NCI-H748 treated with DMSO at 0.1 percent for 48 hours (cell line): ENCODE results near the gene DUSP10.

Experiments
- DNase-seq: peaks from one replicate; lab custom pipeline; 2025; lab: John Stamatoyannopoulos, UW

DUSP10 gene

GRCh38 chr1:221741703-221742554, at the start of gene DUSP10:
DUSP10 (minus strand) TSS chr1:221742089; CDS start chr1:221739744, 2,345 bp downstream.
- DNase-seq, result peak; percentile 95

- no peak for DNase-seq
These were observed 46.6 kb upstream of the DUSP10 start for GRCh38 chr1:221788466-221788865.

GRCh38 chr1:221786647-221787046, 44.8 kb upstream of the DUSP10 start:
- no peak for DNase-seq

- DNase-seq, result no peak
These were observed 42.0 kb upstream of the DUSP10 start for GRCh38 chr1:221783936-221784335.

GRCh38 chr1:221783437-221783836, 41.5 kb upstream of the DUSP10 start:
- DNase-seq, result no peak

- DNase-seq, result no peak
These were observed 41.1 kb upstream of the DUSP10 start for GRCh38 chr1:221782970-221783369.

GRCh38 chr1:221782477-221782876, 40.6 kb upstream of the DUSP10 start:
- DNase-seq, result no peak

- DNase-seq, result no peak
These were observed 39.3 kb upstream of the DUSP10 start for GRCh38 chr1:221781102-221781755.

- no peak for DNase-seq
These were observed 38.3 kb upstream of the DUSP10 start for GRCh38 chr1:221780175-221780574.

GRCh38 chr1:221779771-221780170, 37.9 kb upstream of the DUSP10 start:
- no peak for DNase-seq

- DNase-seq, result no peak
These were observed 36.8 kb upstream of the DUSP10 start for GRCh38 chr1:221778535-221779142.

- no peak for DNase-seq
These were observed 36.2 kb upstream of the DUSP10 start for GRCh38 chr1:221778125-221778524.

GRCh38 chr1:221777431-221778072, 35.7 kb upstream of the DUSP10 start:
- no peak for DNase-seq

- no peak for DNase-seq
These were observed 34.8 kb upstream of the DUSP10 start for GRCh38 chr1:221776495-221777301.

- DNase-seq, result no peak
These were observed 33.3 kb upstream of the DUSP10 start for GRCh38 chr1:221775206-221775605.

GRCh38 chr1:221774054-221774842, 32.4 kb upstream of the DUSP10 start:
- DNase-seq, result no peak

GRCh38 chr1:221773383-221773782, 31.5 kb upstream of the DUSP10 start:
- no peak for DNase-seq

GRCh38 chr1:221772117-221772516, 30.2 kb upstream of the DUSP10 start:
- no peak for DNase-seq

GRCh38 chr1:221768444-221769066, 26.7 kb upstream of the DUSP10 start:
- no peak for DNase-seq

- DNase-seq, result no peak
These were observed 24.3 kb upstream of the DUSP10 start for GRCh38 chr1:221766210-221766609.
